K562 (cell line): ENCODE data around the gene PRCC.

ENCODE experiments used
- CTCF ChIP-seq, 3 experiments: IDR thresholded peaks in 2 of 3; conservative IDR thresholded peaks in 1 of 3; 2 replicates each; pipeline ENCODE4 v1.5.1; 2011 to 2012; ENCODE audit warnings: low read length in 3 of 3, mild to moderate bottlenecking in 3 of 3, control low read depth in 2 of 3, improper control_type of control experiment in 1 of 3, inconsistent platforms in 1 of 3, low read depth in 1 of 3, mixed read lengths in 1 of 3, moderate library complexity in 1 of 3; ENCODE audit not compliant: insufficient read depth in 2 of 3
- GABPB1 ChIP-seq: sonication (generic); formaldehyde crosslinking; IDR thresholded peaks from 2 replicates; pipeline ENCODE4 v1.8.0; 2022; ENCODE audit warnings: mild to moderate bottlenecking, missing genetic modification reagents
- HMGXB4 ChIP-seq: sonication (generic); formaldehyde crosslinking; IDR thresholded peaks from 2 replicates; pipeline ENCODE4 v1.8.1; 2023; ENCODE audit warnings: mild to moderate bottlenecking, missing genetic modification reagents
- NKRF ChIP-seq: fragments of 450-650 bp; IDR thresholded peaks from 2 replicates; pipeline ENCODE4 v1.6.1; 2016; ENCODE audit warnings: borderline replicate concordance
- NR2F6 ChIP-seq: fragments of 450-650 bp; formaldehyde crosslinking; IDR thresholded peaks from 2 replicates; pipeline ENCODE4 v1.4.0; 2020; ENCODE audit warnings: mild to moderate bottlenecking
- PKNOX1 ChIP-seq: fragments of 450-650 bp; IDR thresholded peaks from 2 replicates; pipeline ENCODE4 v1.6.1; 2016
- POLR2A ChIP-seq: fragments of 450-650 bp; conservative IDR thresholded peaks from 2 replicates; pipeline ENCODE4 v1.6.1; 2016
- REST ChIP-seq, 2 experiments: fragments of 450-650 bp; formaldehyde crosslinking in 1 of 2; IDR thresholded peaks; 2 replicates each; pipeline versions ENCODE4 v1.4.0 to v1.6.1; 2014 to 2020; ENCODE audit warnings: mild to moderate bottlenecking in 2 of 2, borderline replicate concordance in 1 of 2, low read depth in 1 of 2
- SNIP1 ChIP-seq: fragments of 450-650 bp; IDR thresholded peaks from 2 replicates; pipeline ENCODE4 v1.7.1; 2017; ENCODE audit warnings: low read depth, mild to moderate bottlenecking
- TFE3 ChIP-seq: fragments of 450-650 bp; formaldehyde crosslinking; IDR thresholded peaks from 2 replicates; pipeline ENCODE4 v1.4.0; 2020; ENCODE audit warnings: mild to moderate bottlenecking, mixed read lengths

GRCh38 chr1:156726549-156727226, 40.6 kb upstream of the PRCC start:
- TF ChIP-seq SNIP1 (no peak), NKRF (no peak; the same call in 1 of the 2 replicates), PKNOX1 (no peak), CTCF (IDR thresholded peaks at IDR 0.05 in 2 of 3, conservative IDR thresholded peaks at IDR 0.05 in 1 of 3; ENCODE audit: insufficient read depth in 2 of 3, low read depth in 1 of 3, low read length in 3 of 3) (peak; percentile 78 to 89 (median 80)), NR2F6 (CRISPR knock-in tag) (no peak), POLR2A (no peak), REST (IDR thresholded peaks at IDR 0.05; ENCODE audit: borderline replicate concordance) (peak; percentile 81), REST (CRISPR knock-in tag; IDR thresholded peaks at IDR 0.05; ENCODE audit: low read depth) (no peak), TFE3 (no peak), HMGXB4 (no peak), GABPB1 (CRISPR knock-in tag) (no peak)
